Activated B cell treated with CpG ODN at 0.5 μM for 24 hours (primary cell): ENCODE measurements around the gene DDX31. TPM values are rescaled to one million over a fixed set of nuclear protein-coding genes. Genes with fewer than 3 reads are reported as not detected.

Experiments
- ATAC-seq: fragments of 200-7000 bp; cut with Tn5 transposase; one replicate; pipeline ENCODE4 v1.10.0; 2021; ENCODE audit warnings: low read depth, mild to moderate bottlenecking, moderate library complexity
- CTCF ChIA-PET: fragments of 350-600 bp; sonication (Branson Sonifier 250); formaldehyde crosslinking; loops from one replicate; lab custom pipeline; 2021; ENCODE audit warnings: antibody characterized with exemption; lab: Charles Lee
- POLR2A ChIA-PET: fragments of 350-600 bp; sonication (Branson Sonifier 250); formaldehyde crosslinking; loops from one replicate; lab custom pipeline; 2021; ENCODE audit warnings: antibody characterized with exemption; lab: Charles Lee
- DNase-seq: peaks from one replicate; pipeline ENCODE4 v3.0.0; 2022
- H3K27ac Mint-ChIP-seq: one replicate; pipeline ENCODE4 v1.8.0; 2020; ENCODE audit warnings: mixed read lengths
- H3K27me3 Mint-ChIP-seq: one replicate; pipeline ENCODE4 v1.8.0; 2021; ENCODE audit warnings: mixed read lengths
- H3K36me3 Mint-ChIP-seq: one replicate; pipeline ENCODE4 v1.8.0; 2021; ENCODE audit warnings: low read depth, mixed read lengths
- H3K4me1 Mint-ChIP-seq: one replicate; pipeline ENCODE4 v1.8.0; 2021; ENCODE audit warnings: mixed read lengths
- H3K4me3 Mint-ChIP-seq: one replicate; pipeline ENCODE4 v1.8.0; 2020; ENCODE audit warnings: mild to moderate bottlenecking, mixed read lengths
- H3K9me3 Mint-ChIP-seq: one replicate; pipeline ENCODE4 v1.8.0; 2020; ENCODE audit warnings: mixed read lengths
- CTCF ChIP-seq: fragments of 200-600 bp; IDR thresholded peaks from one replicate; pipeline ENCODE4 v1.8.0; 2022; ENCODE audit warnings: antibody characterized with exemption, mild to moderate bottlenecking
- intact Hi-C: fragments of 100-400 bp; cut with micrococcal nuclease; formaldehyde crosslinking; loops from one replicate; pipeline ENCODE4 v1.15.1; 2024
- total RNA-seq: library from RNA; stranded (reverse); gene quantifications from 2 replicates; pipeline ENCODE4 v1.2.3, GENCODE V29; 2022

The DDX31 gene
- total RNA-seq, 1 donor from 2014 or later: 21.8 TPM

- Mint-ChIP-seq H3K4me3 (no peak overlapping the region), H3K27me3 (peaks cover 23% of the 10 kb centered on the region), H3K27ac (no peak overlapping the region), H3K36me3 (peaks cover 2% of the 10 kb centered on the region), H3K4me1 (no peaks in the 10 kb centered on the region), H3K9me3 (peaks cover 11% of the 10 kb centered on the region)
- TF ChIP-seq CTCF: no peak
- DNase-seq: no peak
- ChIA-PET POLR2A (no interaction called here), CTCF (no interaction called here)
- intact Hi-C loops: no loop called here
- no peak for ATAC-seq
Measured at GRCh38 chr9:132556714-132557113, 113.1 kb downstream of the DDX31 start.

GRCh38 chr9:132556235-132556634 lies 113.5 kb downstream of the DDX31 start:
- Mint-ChIP-seq H3K4me3 (no peak overlapping the region), H3K27ac (no peak overlapping the region), H3K27me3 (peaks cover 25% of the 10 kb centered on the region), H3K4me1 (no peaks in the 10 kb centered on the region), H3K36me3 (peaks cover 2% of the 10 kb centered on the region), H3K9me3 (peaks cover 11% of the 10 kb centered on the region)
- ChIA-PET CTCF (no interaction called here), POLR2A (no interaction called here)
- TF ChIP-seq CTCF: no peak
- intact Hi-C loops: no loop called here
- no peak for DNase-seq
- ATAC-seq: no peak

- no peak for TF ChIP-seq CTCF
- no peak for ATAC-seq
- intact Hi-C loops: no loop called here
- no peak for DNase-seq
- H3K9me3 Mint-ChIP-seq: peaks cover 11% of the 10 kb centered on the region
- peaks cover 25% of the 10 kb centered on the region for H3K27me3 Mint-ChIP-seq
- ChIA-PET POLR2A (no interaction called here), CTCF (no interaction called here)
- no peak overlapping the region for H3K4me3 Mint-ChIP-seq
- H3K27ac Mint-ChIP-seq: no peak overlapping the region
- no peaks in the 10 kb centered on the region for H3K4me1 Mint-ChIP-seq
- peaks cover 2% of the 10 kb centered on the region for H3K36me3 Mint-ChIP-seq
Measured at GRCh38 chr9:132555528-132555927, 114.3 kb downstream of the DDX31 start.

- Mint-ChIP-seq H3K27ac (no peak overlapping the region), H3K4me3 (no peak overlapping the region), H3K9me3 (peaks cover 11% of the 10 kb centered on the region), H3K36me3 (peaks cover 2% of the 10 kb centered on the region), H3K4me1 (no peaks in the 10 kb centered on the region), H3K27me3 (peaks cover 25% of the 10 kb centered on the region)
- ChIA-PET CTCF (no interaction called here), POLR2A (no interaction called here)
- no peak for TF ChIP-seq CTCF
- intact Hi-C loops: no loop called here
- ATAC-seq (no peak), DNase-seq (no peak)
Measured at GRCh38 chr9:132554755-132555154, 115.0 kb downstream of the DDX31 start.

GRCh38 chr9:132552041-132552440 lies 117.7 kb downstream of the DDX31 start:
- Mint-ChIP-seq H3K4me3 (no peak overlapping the region), H3K4me1 (no peaks in the 10 kb centered on the region), H3K9me3 (peaks cover 8% of the 10 kb centered on the region), H3K27me3 (peaks cover 16% of the 10 kb centered on the region), H3K27ac (no peak overlapping the region), H3K36me3 (no peaks in the 10 kb centered on the region)
- CTCF ChIA-PET: no interaction called here
- POLR2A ChIA-PET: no interaction called here
- DNase-seq (no peak), ATAC-seq (no peak)
- no peak for TF ChIP-seq CTCF
- intact Hi-C loops: no loop called here
